ENCODE results near the gene INTS11. TPM values are rescaled to one million over a fixed set of nuclear protein-coding genes. Genes with fewer than 3 reads are reported as not detected.

Gene INTS11
- total RNA-seq, 6 experiments from 2014 or later = 35.1 to 52.4 (median 43.5) TPM

DNA sequence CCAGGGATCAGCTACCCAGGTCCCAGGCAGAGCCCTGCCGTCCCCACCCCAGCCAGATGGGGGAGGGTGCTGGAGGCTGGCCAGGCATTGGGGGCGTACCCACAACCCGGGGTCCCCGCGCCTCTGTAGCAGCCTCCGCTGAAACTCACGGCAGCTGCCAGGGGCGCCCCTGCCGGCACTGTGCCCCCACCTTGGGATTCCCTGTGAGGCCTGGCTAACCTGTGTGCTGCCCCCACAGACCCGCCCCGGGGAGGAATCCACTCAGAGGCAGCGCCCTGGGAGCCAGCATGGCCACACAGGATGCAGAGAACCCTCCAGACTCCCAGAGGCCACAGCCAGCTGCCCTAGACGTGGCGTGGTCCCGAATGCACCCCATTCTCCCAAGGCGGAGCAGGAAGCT, 20.9 kb upstream of the INTS11 start:
- intact Hi-C loops (cut with DNase I) = no loop called here

DNA sequence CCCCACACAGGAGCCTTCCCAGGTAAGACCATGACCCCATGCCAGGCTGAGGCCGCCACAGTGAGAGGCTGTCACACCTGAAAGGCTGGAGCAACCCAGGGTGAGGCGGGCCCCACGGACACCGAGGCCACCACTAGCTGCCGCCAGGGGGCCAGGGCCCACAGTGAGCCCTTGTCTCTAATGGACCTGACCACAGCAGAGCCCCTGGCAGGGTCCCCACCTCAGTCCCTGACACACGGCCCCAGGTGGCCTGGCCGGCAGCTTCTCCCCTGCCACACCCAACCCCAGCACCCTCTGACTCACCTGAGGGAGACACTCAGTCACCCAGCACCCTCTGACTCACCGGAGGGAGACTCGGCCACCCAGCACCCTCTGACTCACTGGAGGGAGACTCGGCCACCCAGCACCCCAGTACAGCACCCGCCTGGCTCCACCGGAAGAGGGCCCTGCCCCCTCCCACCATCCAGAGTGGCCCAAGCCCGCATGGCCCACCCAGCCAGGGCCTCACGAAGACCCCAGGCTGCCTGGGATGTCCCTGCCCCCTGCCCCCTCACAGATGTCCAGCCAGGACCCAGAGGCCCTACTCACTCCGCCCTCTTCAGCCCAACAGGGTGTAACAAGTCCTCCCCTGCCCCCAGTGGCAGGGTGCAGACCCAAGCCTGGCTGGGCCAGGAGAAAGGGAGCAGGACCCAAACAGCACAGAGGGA, 20.3 kb upstream of the INTS11 start:
- Histone ChIP-seq H3K27me3 (no peaks in the 10 kb centered on the region), H3K27ac (peak overlapping the region in 2 of 3 donors; percentile 49 to 52), H3K36me3 (peaks cover 0 to 3% (median under 1%) of the 10 kb centered on the region in 4 donors), H3K4me3 (peak overlapping the region in 1 of 3 donors; percentile 20), H3K4me1 (peaks cover 0 to 47% (median 25%) of the 10 kb centered on the region in 4 donors), H3K9me3 (no peaks in the 10 kb centered on the region)
- ATAC-seq (peak in 3 of 4 donors; percentile 0 to 31 (median 29)), DNase-seq (no peak)
- 51% methylated on average over 3 of the region's 15 CpGs for WGBS (ENCODE audit: insufficient coverage, low coverage, low lambda C conversion rate, missing lambda C conversion rate)
- TF ChIP-seq, protein P1, sequence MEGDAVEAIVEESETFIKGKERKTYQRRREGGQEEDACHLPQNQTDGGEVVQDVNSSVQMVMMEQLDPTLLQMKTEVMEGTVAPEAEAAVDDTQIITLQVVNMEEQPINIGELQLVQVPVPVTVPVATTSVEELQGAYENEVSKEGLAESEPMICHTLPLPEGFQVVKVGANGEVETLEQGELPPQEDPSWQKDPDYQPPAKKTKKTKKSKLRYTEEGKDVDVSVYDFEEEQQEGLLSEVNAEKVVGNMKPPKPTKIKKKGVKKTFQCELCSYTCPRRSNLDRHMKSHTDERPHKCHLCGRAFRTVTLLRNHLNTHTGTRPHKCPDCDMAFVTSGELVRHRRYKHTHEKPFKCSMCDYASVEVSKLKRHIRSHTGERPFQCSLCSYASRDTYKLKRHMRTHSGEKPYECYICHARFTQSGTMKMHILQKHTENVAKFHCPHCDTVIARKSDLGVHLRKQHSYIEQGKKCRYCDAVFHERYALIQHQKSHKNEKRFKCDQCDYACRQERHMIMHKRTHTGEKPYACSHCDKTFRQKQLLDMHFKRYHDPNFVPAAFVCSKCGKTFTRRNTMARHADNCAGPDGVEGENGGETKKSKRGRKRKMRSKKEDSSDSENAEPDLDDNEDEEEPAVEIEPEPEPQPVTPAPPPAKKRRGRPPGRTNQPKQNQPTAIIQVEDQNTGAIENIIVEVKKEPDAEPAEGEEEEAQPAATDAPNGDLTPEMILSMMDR (IDR thresholded peaks at IDR 0.05) = peak; percentile 17 to 35 (median 32)
- no peak for TF ChIP-seq POLR2A (IDR thresholded peaks at IDR 0.05)
- intact Hi-C loops (cut with DNase I) = no loop called here

More for the DNA sequence above, 20.9 kb upstream of the INTS11 start:
- DNase-seq (no peak), ATAC-seq (no peak)
- Histone ChIP-seq H3K36me3 (peaks cover 0 to 3% (median under 1%) of the 10 kb centered on the region in 4 donors), H3K4me3 (no peak overlapping the region), H3K9me3 (no peaks in the 10 kb centered on the region), H3K4me1 (peaks cover 0 to 47% (median 25%) of the 10 kb centered on the region in 4 donors), H3K27ac (no peak overlapping the region), H3K27me3 (no peaks in the 10 kb centered on the region)
- WGBS (ENCODE audit: insufficient coverage, low coverage, low lambda C conversion rate, missing lambda C conversion rate) = 70% methylated on average over 2 of the region's 16 CpGs
- TF ChIP-seq, protein P1 (IDR thresholded peaks at IDR 0.05) = no peak
- TF ChIP-seq POLR2A (IDR thresholded peaks at IDR 0.05) = no peak

DNA sequence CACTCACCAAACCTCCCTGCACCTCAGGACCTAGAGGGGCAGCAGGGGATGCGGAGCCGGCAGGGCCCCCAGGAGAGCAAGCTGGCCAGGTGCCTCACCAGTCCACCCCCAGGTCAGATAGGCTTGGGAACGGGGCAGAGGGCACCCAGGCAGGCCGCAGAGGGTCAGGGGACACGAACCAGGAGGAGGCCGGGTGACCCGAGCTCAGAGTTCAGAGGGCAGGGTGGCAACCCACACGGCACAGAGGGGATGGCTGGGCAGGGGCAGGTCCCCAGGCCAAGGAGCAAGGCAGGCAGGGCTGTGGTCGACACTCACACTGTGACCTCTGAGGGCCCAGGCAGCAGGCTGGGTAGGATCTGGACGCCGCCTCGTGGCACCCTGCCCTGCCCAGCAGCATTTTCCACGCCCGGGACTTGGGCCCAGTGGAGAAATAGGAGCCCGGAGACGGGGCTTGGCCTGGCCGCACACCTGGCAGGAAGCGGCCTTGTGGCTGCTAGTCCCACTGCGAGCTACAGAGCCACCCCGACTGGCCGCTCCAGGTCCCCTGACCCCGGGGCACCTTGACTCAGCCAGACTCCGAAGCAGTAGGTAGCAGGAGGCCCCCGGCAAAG, 19.5 kb upstream of the INTS11 start:
- H3K27ac ChIP-seq = peak overlapping the region in 2 of 3 donors; percentile 49 to 52
- TF ChIP-seq POLR2A (IDR thresholded peaks at IDR 0.05) = no peak
- TF ChIP-seq, protein P1 (IDR thresholded peaks at IDR 0.05) = no peak
- peaks cover 0 to 9% (median under 1%) of the 10 kb centered on the region in 4 donors for H3K36me3 ChIP-seq
- peaks cover 0 to 47% (median 25%) of the 10 kb centered on the region in 4 donors for H3K4me1 ChIP-seq
- H3K4me3 ChIP-seq = peak overlapping the region in 2 of 3 donors; percentile 2 to 20
- no peaks in the 10 kb centered on the region for H3K9me3 ChIP-seq
- H3K27me3 ChIP-seq = no peaks in the 10 kb centered on the region
- intact Hi-C loops (cut with DNase I) = no loop called here
- no CpG with 5 or more reads among the region's 24 CpGs for WGBS (ENCODE audit: insufficient coverage, low coverage, low lambda C conversion rate, missing lambda C conversion rate)
- DNase-seq = peak; percentile 68 to 91 (median 91)
- peak; percentile 52 to 75 (median 61) for ATAC-seq

DNA sequence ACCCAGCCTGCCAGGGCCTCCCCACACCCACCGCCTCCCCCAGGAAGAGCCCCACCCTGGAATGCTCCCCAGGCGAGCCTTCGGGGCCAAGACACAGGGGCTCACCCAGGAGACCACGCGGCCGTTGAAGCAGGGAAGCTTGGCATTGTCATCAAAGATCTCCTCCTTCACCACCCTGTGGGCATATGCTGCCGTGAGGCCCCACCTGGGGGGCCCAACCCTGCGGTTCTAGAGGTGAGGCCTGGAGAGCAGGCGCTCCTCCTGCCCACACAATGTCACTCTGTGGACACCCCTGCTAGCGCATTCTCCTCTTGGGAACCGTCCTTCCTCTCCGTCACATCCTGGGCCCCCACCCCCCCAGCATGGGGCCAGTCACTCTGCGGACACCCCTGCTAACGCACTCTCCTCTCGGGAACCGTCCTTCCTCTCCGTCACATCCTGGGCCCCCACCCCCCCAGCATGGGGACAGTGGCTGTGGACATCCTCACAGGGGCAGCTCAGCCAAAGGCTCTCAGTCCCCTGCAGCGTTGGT, 18.2 kb upstream of the INTS11 start:
- ATAC-seq (no peak), DNase-seq (no peak)
- no peak overlapping the region for H3K4me3 ChIP-seq
- H3K27me3 ChIP-seq = no peaks in the 10 kb centered on the region
- no peak overlapping the region for H3K27ac ChIP-seq
- WGBS (ENCODE audit: insufficient coverage, low coverage, low lambda C conversion rate, missing lambda C conversion rate) = 93% methylated on average over 3 of the region's 18 CpGs
- H3K36me3 ChIP-seq = peaks cover 0 to 18% (median 2%) of the 10 kb centered on the region in 4 donors
- TF ChIP-seq, protein P1 (IDR thresholded peaks at IDR 0.05) = no peak
- TF ChIP-seq POLR2A (IDR thresholded peaks at IDR 0.05) = no peak
- intact Hi-C loops (cut with DNase I) = no loop called here
- no peaks in the 10 kb centered on the region for H3K9me3 ChIP-seq
- peaks cover 0 to 46% (median 24%) of the 10 kb centered on the region in 4 donors for H3K4me1 ChIP-seq

Data from right lobe of liver (tissue), 6 donors.